ENCODE results near the gene SLX4IP. TPM values are rescaled to one million over a fixed set of nuclear protein-coding genes. Genes with fewer than 3 reads are reported as not detected.

Gene SLX4IP
- total RNA-seq, 4 donors from 2014 or later: 2.0 to 3.4 (median 3.3) TPM

DNA sequence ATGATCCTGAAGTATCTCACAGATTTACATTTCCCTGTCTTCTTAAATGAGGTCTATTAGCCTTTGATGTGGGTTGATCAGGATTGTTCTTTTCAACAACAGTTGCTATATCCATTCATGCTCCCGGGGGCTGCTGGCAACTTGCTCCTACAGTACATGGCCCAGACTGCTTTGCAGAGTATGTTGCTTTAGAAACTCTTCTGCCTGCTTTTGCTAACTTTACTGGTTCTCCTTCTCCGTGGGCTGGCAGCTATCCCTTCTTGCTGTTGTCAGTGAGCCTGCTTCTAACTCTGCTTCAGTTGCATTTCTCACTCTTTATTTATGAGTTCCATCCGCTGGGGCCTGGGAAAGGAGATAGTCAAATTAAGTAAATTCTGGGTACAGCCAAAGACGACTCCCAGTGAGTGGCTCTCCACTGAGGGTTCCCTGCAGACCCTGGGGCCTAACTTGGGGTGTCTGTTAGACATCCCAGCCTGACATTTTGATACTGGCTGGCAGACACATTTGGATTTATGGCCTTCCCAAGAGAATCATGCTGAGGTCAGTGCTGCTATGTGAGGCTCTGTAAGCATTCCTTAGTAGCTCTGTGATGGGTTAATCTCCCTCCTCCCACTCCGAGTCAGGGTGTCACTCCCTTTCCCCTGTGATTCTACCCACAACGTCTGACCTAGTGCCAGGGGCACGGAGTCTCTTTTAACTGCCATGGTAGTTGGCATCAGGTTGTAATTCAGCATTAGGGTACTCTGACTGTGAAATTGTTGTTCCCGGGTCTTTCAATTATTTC, 73.6 kb downstream of the SLX4IP start:
- no peak for TF ChIP-seq CTCF (IDR thresholded peaks at IDR 0.05)
- ATAC-seq (ENCODE audit: low FRiP score) (no peak), DNase-seq (ENCODE audit: low spot score) (no peak)

GRCh38 chr20:10509376-10509775, 74.3 kb downstream of the SLX4IP start:
- DNase-seq (ENCODE audit: low spot score): no peak
- ATAC-seq (ENCODE audit: low FRiP score): no peak
- no peak for TF ChIP-seq CTCF (IDR thresholded peaks at IDR 0.05)

GRCh38 chr20:10510216-10510615, 75.1 kb downstream of the SLX4IP start:
- TF ChIP-seq CTCF (IDR thresholded peaks at IDR 0.05): no peak
- no peak for DNase-seq (ENCODE audit: low spot score)
- ATAC-seq (ENCODE audit: low FRiP score): no peak

DNA sequence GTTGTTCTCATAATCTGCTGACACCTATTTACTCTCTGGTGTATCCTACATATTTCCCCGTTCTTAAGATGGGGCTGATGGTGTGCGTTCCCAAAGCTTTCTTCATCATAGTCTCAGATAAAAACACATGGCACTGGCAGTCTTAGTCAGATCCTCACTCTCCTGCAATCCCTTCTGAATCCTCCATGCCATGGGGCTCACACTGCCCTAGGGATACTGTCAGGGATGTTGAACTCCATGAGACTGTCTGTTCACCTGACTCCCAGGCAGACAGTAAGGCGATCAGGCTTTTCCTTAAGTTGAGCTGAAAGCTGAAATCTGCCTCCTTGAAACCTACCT, 76.0 kb downstream of the SLX4IP start:
- no peak for DNase-seq (ENCODE audit: low spot score)
- no peak for TF ChIP-seq CTCF (IDR thresholded peaks at IDR 0.05)
- ATAC-seq (ENCODE audit: low FRiP score): peak; percentile 51

- TF ChIP-seq CTCF (IDR thresholded peaks at IDR 0.05): no peak
- DNase-seq (ENCODE audit: low spot score): peak; percentile 80
- ATAC-seq (ENCODE audit: low FRiP score): peak; percentile 92
Observed at GRCh38 chr20:10511509-10512251, 76.6 kb downstream of the SLX4IP start.

DNA sequence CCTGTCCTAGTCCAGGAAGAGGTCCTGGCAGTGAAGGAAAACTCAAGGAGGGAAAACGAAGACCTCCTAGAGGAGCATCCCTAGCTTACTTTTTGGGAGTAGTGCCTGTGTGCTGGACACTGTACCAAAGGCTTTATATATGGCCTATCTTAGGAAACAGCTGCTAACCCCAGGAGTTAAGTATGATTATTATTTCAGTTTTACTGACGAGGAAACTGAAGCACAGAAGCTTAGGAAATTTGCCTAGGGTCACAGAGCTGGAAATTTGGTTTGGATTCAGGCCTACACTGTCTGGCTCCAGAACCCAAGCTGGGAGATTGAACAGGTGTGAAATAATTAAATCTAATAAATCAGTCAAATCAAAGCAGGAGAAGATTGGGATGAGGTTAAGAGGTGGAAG, 78.0 kb downstream of the SLX4IP start:
- ATAC-seq (ENCODE audit: low FRiP score): no peak
- no peak for DNase-seq (ENCODE audit: low spot score)
- TF ChIP-seq CTCF (IDR thresholded peaks at IDR 0.05): no peak
